K562 (cell line): ENCODE data around the gene EMC9. TPM values are rescaled to one million over a fixed set of nuclear protein-coding genes. Genes with fewer than 3 reads are reported as not detected.

Experiments used
- ATAC-seq: fragments of 200-7000 bp; cut with Tn5 transposase; 3 replicates; pipeline ENCODE4 v1.9.1; 2020; ENCODE audit warnings: moderate library complexity
- BruUV-seq: library from RNA; stranded (reverse); fragments of 400-500 nt; replicated peaks from 2 replicates; lab custom pipeline; 2021; lab: Mats Ljungman, UMichigan
- CTCF ChIA-PET: fragments of 300-600 bp; formaldehyde crosslinking; extraction: SDS; loops from one replicate; lab custom pipeline; 2021; ENCODE audit warnings: low intra/inter-chr PET ratio; lab: Yijun Ruan, JAX
- POLR2A ChIA-PET: fragments of 300-600, 350-650 bp; sonication (Branson Sonifier 250); formaldehyde crosslinking; extraction: SDS; loops from one replicate; lab custom pipeline; 2021; ENCODE audit warnings: antibody characterized with exemption, inconsistent platforms; lab: Yijun Ruan, JAX
- DNase-seq, 4 experiments: peaks; one replicate each; pipeline versions ENCODE4 v3.0.0 to v3.0.0-alpha.2; 2011 to 2018; ENCODE audit warnings: low spot score in 3 of 4, mixed read lengths in 3 of 4; ENCODE audit errors: extremely low read depth in 1 of 4
- FAIRE-seq: peaks from 2 replicates; lab custom pipeline; 2011; peaks lifted over from hg19 to GRCh38; lab: Jason Lieb, UNC
- H2AFZ ChIP-seq: 2 replicates; pipeline ENCODE4 v1.6.0; 2011; ENCODE audit warnings: low read depth, low read length, control low read depth, inconsistent platforms
- H3K27ac ChIP-seq: fragments of 200-600 bp; 3 replicates; pipeline ENCODE4 v1.8.0; 2011; ENCODE audit warnings: low read depth, mild to moderate bottlenecking, control low read depth, inconsistent platforms, low read length, moderate library complexity, mixed read lengths; ENCODE audit errors: extremely low read depth
- H3K27me3 ChIP-seq, 2 experiments: fragments of 300-600 bp in 1 of 2; 2 replicates in 1 of 2; 3 replicates in 1 of 2; pipeline versions ENCODE4 v1.6.0 to v1.8.0; 2011; ENCODE audit warnings: inconsistent platforms in 2 of 2, low read length in 2 of 2, mild to moderate bottlenecking in 1 of 2, mixed read lengths in 1 of 2, moderate library complexity in 1 of 2; ENCODE audit not compliant: control insufficient read depth in 2 of 2, insufficient read depth in 2 of 2
- H3K36me3 ChIP-seq: fragments of 300-600 bp; 3 replicates; pipeline ENCODE4 v1.8.0; 2011; ENCODE audit warnings: mild to moderate bottlenecking, low read length, inconsistent platforms; ENCODE audit not compliant: control insufficient read depth, insufficient read depth
- H3K4me1 ChIP-seq, 2 experiments: fragments of 200-600 bp in 1 of 2; replicated peaks in 1 of 2; 2 replicates in 1 of 2; 3 replicates in 1 of 2; pipeline versions ENCODE4 v1.5.1 to v1.8.0; 2011; ENCODE audit warnings: inconsistent platforms in 2 of 2, low read length in 2 of 2, mild to moderate bottlenecking in 1 of 2, mixed read lengths in 1 of 2, moderate library complexity in 1 of 2; ENCODE audit not compliant: control insufficient read depth in 2 of 2, insufficient read depth in 2 of 2
- H3K4me2 ChIP-seq: 2 replicates; pipeline ENCODE4 v1.6.1; 2011; ENCODE audit warnings: low read length, control low read depth, inconsistent platforms, mixed read lengths; ENCODE audit not compliant: insufficient read depth
- H3K4me3 ChIP-seq: fragments of 200-600 bp; sonication (generic), shearing (Covaris generic); 2 replicates; pipeline ENCODE4 v1.5.1; 2016; ENCODE audit warnings: control low read depth, inconsistent platforms
- H3K79me2 ChIP-seq: fragments of 200-600 bp; 3 replicates; pipeline ENCODE4 v1.8.0; 2011; ENCODE audit warnings: low read length, inconsistent platforms; ENCODE audit not compliant: control insufficient read depth, insufficient read depth
- H3K9ac ChIP-seq, 2 experiments: 2 replicates each; pipeline versions ENCODE4 v1.6.0 to v1.6.1; 2011; ENCODE audit warnings: low read depth in 2 of 2, low read length in 2 of 2, control low read depth in 1 of 2, inconsistent platforms in 1 of 2, mild to moderate bottlenecking in 1 of 2, mixed read lengths in 1 of 2; ENCODE audit not compliant: insufficient read depth in 1 of 2
- H3K9me1 ChIP-seq: one replicate; pipeline ENCODE4 v1.6.0; 2011; ENCODE audit warnings: inconsistent platforms, mild to moderate bottlenecking, low read length, moderate library complexity; ENCODE audit not compliant: control insufficient read depth, insufficient read depth
- H3K9me3 ChIP-seq: replicated peaks from 2 replicates; pipeline ENCODE4 v1.5.1; 2011; ENCODE audit warnings: low read depth, low read length, inconsistent platforms; ENCODE audit not compliant: control insufficient read depth, insufficient read depth
- H4K20me1 ChIP-seq: replicated peaks from 2 replicates; pipeline ENCODE4 v1.6.1; 2011; ENCODE audit warnings: low read length, inconsistent platforms, mixed read lengths; ENCODE audit not compliant: control insufficient read depth, insufficient read depth
- BHLHE40 ChIP-seq: IDR thresholded peaks from 2 replicates; pipeline ENCODE4 v1.6.1; 2011; ENCODE audit warnings: low read length, improper control_type of control experiment
- EHMT2 ChIP-seq: fragments of 450-650 bp; IDR thresholded peaks from 2 replicates; pipeline ENCODE4 v1.6.1; 2018; ENCODE audit warnings: antibody characterized with exemption
- ERF ChIP-seq: fragments of 450-650 bp; formaldehyde crosslinking; IDR thresholded peaks from 2 replicates; pipeline ENCODE4 v1.4.0; 2020; ENCODE audit warnings: mild to moderate bottlenecking, mixed read lengths
- EWSR1 ChIP-seq: fragments of 450-650 bp; IDR thresholded peaks from 2 replicates; pipeline ENCODE4 v1.6.1; 2018; ENCODE audit warnings: borderline replicate concordance, mild to moderate bottlenecking, low read depth, moderate library complexity; ENCODE audit not compliant: partially characterized antibody
- HIVEP1 ChIP-seq: fragments of 250-450 bp; sonication (Bioruptor Pico); IDR thresholded peaks from 2 replicates; pipeline ENCODE4 v1.4.0; 2020; ENCODE audit warnings: mild to moderate bottlenecking
- HLTF ChIP-seq: fragments of 450-650 bp; IDR thresholded peaks from 2 replicates; pipeline ENCODE4 v1.6.1; 2016
- HOMEZ ChIP-seq: fragments of 250-450 bp; sonication (Bioruptor Pico); IDR thresholded peaks from 2 replicates; pipeline ENCODE4 v1.4.0; 2020; ENCODE audit warnings: mild to moderate bottlenecking, moderate library complexity
- L3MBTL2 ChIP-seq: fragments of 450-650 bp; IDR thresholded peaks from 2 replicates; pipeline ENCODE4 v1.6.1; 2016; ENCODE audit warnings: mild to moderate bottlenecking, moderate library complexity
- MCM3 ChIP-seq: fragments of 450-650 bp; IDR thresholded peaks from 2 replicates; pipeline ENCODE4 v1.6.1; 2016
- NCOA4 ChIP-seq: fragments of 450-650 bp; IDR thresholded peaks from 2 replicates; pipeline ENCODE4 v1.6.1; 2018; ENCODE audit warnings: mild to moderate bottlenecking; ENCODE audit not compliant: partially characterized antibody
- PCBP1 ChIP-seq: fragments of 200-400 bp; formaldehyde crosslinking; IDR thresholded peaks from 2 replicates; pipeline ENCODE4 v1.6.1; 2018; ENCODE audit warnings: mild to moderate bottlenecking, low read depth, low read length; ENCODE audit not compliant: poor library complexity, severe bottlenecking
- PRPF4 ChIP-seq: fragments of 200-400 bp; formaldehyde crosslinking; IDR thresholded peaks from one replicate; pipeline ENCODE4 v1.6.1; 2017; ENCODE audit warnings: low read length, low read depth, mild to moderate bottlenecking; ENCODE audit not compliant: insufficient read depth, poor library complexity, severe bottlenecking
- TCF7 ChIP-seq: sonication (generic); IDR thresholded peaks from 2 replicates; pipeline ENCODE4 v1.6.1; 2016; ENCODE audit warnings: antibody characterized with exemption, borderline replicate concordance
- TCFL5 ChIP-seq: fragments of 250-450 bp; sonication (Bioruptor Pico); conservative IDR thresholded peaks from 2 replicates; pipeline ENCODE4 v1.6.1; 2021; ENCODE audit warnings: mild to moderate bottlenecking, moderate library complexity, matching md5 sums
- ZBTB8A ChIP-seq: fragments of 450-650 bp; IDR thresholded peaks from 2 replicates; pipeline ENCODE4 v1.6.1; 2018; ENCODE audit warnings: mild to moderate bottlenecking, moderate library complexity; ENCODE audit not compliant: partially characterized antibody
- ZNF57 ChIP-seq: fragments of 450-650 bp; formaldehyde crosslinking; IDR thresholded peaks from 2 replicates; pipeline ENCODE4 v1.4.0; 2020; ENCODE audit warnings: mild to moderate bottlenecking, moderate library complexity
- ZNF583 ChIP-seq: fragments of 250-450 bp; sonication (Bioruptor Pico); IDR thresholded peaks from 2 replicates; pipeline ENCODE4 v1.4.0; 2020
- ZNF785 ChIP-seq: fragments of 250-450 bp; sonication (Bioruptor Pico); IDR thresholded peaks from 2 replicates; pipeline ENCODE4 v1.4.0; 2020; ENCODE audit warnings: mild to moderate bottlenecking
- ZNF830 ChIP-seq: fragments of 250-450 bp; sonication (Bioruptor Pico); IDR thresholded peaks from 2 replicates; pipeline ENCODE4 v1.5.0; 2021; ENCODE audit warnings: mild to moderate bottlenecking
- in situ Hi-C: fragments of 300-500 bp; cut with MboI; formaldehyde crosslinking; loops from 4 replicates; pipeline ENCODE4 v1.15.0; 2018; ENCODE audit warnings: inconsistent platforms, mixed read lengths
- intact Hi-C: fragments of 100-400 bp; cut with micrococcal nuclease; formaldehyde crosslinking; loops from 2 replicates; pipeline ENCODE4 v1.14.2; 2022
- polyA plus RNA-seq, 8 experiments: library from polyadenylated mRNA; depleted of rRNA in 4 of 8; stranded (reverse) in 5 of 8; unstranded in 3 of 8; fragments of >200 nt; fragmentation: Nextera tagmentation in 2 of 8; fragmentation: Illumina TruSeq in 1 of 8; extraction: Ambion mirVana in 2 of 8; extraction: Trizol in 1 of 8; gene quantifications; 2 replicates each; pipeline versions ENCODE4 v1.2.1 to v1.2.3, GENCODE V29; 2011 to 2014; ENCODE audit warnings: inconsistent platforms in 1 of 8, missing spikeins in 1 of 8
- total RNA-seq, 7 experiments: library from RNA; depleted of rRNA in 6 of 7; stranded (reverse); fragments of >200 nt in 6 of 7; fragmentation: Illumina TruSeq in 2 of 7; extraction: Trizol in 2 of 7; gene quantifications; 2 replicates each; pipeline versions ENCODE4 v1.2.1 to v1.2.3, GENCODE V29; 2011 to 2021; ENCODE audit warnings: low replicate concordance in 1 of 7
- TF ChIP-seq, protein P1 (sequence below): sonication (generic); formaldehyde crosslinking; IDR thresholded peaks from 2 replicates; pipeline ENCODE4 v1.8.0; 2023; ENCODE audit warnings: missing genetic modification reagents, mild to moderate bottlenecking, borderline replicate concordance

EMC9 gene
- total and polyA plus RNA-seq, 9 of the 15 experiments (the other 6 are each of a cell fraction or from before 2014, with no cell fraction given): 3.1 to 13.2 (median 7.8) TPM

- no peaks in the 10 kb centered on the region for H3K27me3 ChIP-seq
- ChIA-PET CTCF (no interaction called here), POLR2A (interaction anchor here (0.6 to 4.2 kb wide), 2 partner anchors 11 to 14 kb away, joined by 3 to 38 read pairs; partner anchors contain the start of genes DCAF11, EMC9 and NRL)
- intact Hi-C loops: no loop called here
- H3K27ac ChIP-seq: no peak overlapping the region
- H3K9me3 ChIP-seq: no peaks in the 10 kb centered on the region
- peaks cover 6 to 17% of the 10 kb centered on the region in 2 experiments; a peak in 4 of 5 replicates for H3K4me1 ChIP-seq
- no peak overlapping the region for H3K4me3 ChIP-seq
- BruUV-seq: no TSS peak
- in situ Hi-C loops: no loop called here
- H3K4me2 ChIP-seq: no peak overlapping the region
- H2AFZ ChIP-seq: no peak overlapping the region
- TF ChIP-seq ZNF830 (CRISPR knock-in tag): no peak
- no peak for TF ChIP-seq ZNF785
- TF ChIP-seq TCF7: no peak
- no peak for TF ChIP-seq BHLHE40
- no peak for TF ChIP-seq L3MBTL2
- no peak for TF ChIP-seq NCOA4
- no peak for TF ChIP-seq ZNF57 (CRISPR knock-in tag)
- TF ChIP-seq ERF (CRISPR knock-in tag): no peak
- TF ChIP-seq, protein P1, sequence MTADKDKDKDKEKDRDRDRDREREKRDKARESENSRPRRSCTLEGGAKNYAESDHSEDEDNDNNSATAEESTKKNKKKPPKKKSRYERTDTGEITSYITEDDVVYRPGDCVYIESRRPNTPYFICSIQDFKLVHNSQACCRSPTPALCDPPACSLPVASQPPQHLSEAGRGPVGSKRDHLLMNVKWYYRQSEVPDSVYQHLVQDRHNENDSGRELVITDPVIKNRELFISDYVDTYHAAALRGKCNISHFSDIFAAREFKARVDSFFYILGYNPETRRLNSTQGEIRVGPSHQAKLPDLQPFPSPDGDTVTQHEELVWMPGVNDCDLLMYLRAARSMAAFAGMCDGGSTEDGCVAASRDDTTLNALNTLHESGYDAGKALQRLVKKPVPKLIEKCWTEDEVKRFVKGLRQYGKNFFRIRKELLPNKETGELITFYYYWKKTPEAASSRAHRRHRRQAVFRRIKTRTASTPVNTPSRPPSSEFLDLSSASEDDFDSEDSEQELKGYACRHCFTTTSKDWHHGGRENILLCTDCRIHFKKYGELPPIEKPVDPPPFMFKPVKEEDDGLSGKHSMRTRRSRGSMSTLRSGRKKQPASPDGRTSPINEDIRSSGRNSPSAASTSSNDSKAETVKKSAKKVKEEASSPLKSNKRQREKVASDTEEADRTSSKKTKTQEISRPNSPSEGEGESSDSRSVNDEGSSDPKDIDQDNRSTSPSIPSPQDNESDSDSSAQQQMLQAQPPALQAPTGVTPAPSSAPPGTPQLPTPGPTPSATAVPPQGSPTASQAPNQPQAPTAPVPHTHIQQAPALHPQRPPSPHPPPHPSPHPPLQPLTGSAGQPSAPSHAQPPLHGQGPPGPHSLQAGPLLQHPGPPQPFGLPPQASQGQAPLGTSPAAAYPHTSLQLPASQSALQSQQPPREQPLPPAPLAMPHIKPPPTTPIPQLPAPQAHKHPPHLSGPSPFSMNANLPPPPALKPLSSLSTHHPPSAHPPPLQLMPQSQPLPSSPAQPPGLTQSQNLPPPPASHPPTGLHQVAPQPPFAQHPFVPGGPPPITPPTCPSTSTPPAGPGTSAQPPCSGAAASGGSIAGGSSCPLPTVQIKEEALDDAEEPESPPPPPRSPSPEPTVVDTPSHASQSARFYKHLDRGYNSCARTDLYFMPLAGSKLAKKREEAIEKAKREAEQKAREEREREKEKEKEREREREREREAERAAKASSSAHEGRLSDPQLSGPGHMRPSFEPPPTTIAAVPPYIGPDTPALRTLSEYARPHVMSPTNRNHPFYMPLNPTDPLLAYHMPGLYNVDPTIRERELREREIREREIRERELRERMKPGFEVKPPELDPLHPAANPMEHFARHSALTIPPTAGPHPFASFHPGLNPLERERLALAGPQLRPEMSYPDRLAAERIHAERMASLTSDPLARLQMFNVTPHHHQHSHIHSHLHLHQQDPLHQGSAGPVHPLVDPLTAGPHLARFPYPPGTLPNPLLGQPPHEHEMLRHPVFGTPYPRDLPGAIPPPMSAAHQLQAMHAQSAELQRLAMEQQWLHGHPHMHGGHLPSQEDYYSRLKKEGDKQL: no peak
- no peak for TF ChIP-seq ZBTB8A
- TF ChIP-seq MCM3: no peak
- TF ChIP-seq HLTF: no peak
- TF ChIP-seq PCBP1: no peak
- no peak for TF ChIP-seq EWSR1
- TF ChIP-seq HOMEZ (CRISPR knock-in tag): no peak
- no peak for TF ChIP-seq PRPF4
- no peak for TF ChIP-seq HIVEP1 (CRISPR knock-in tag)
- no peak for TF ChIP-seq ZNF583 (CRISPR knock-in tag)
- no peak for TF ChIP-seq EHMT2
- TF ChIP-seq TCFL5 (CRISPR knock-in tag): no peak
- H4K20me1 ChIP-seq: no peaks in the 10 kb centered on the region
- H3K79me2 ChIP-seq: no peaks in the 10 kb centered on the region
- H3K9ac ChIP-seq: no peak overlapping the region
- no peaks in the 10 kb centered on the region for H3K9me1 ChIP-seq
- no peak for ATAC-seq
- peaks cover 12% of the 10 kb centered on the region; the same call in 2 of the 3 replicates for H3K36me3 ChIP-seq
- FAIRE-seq: no peak
- DNase-seq: no peak
Measured at GRCh38 chr14:24126939-24127338, 14.5 kb downstream of the EMC9 start.
